ENCODE data around the gene FAM131A. TPM values are rescaled to one million over a fixed set of nuclear protein-coding genes. Genes with fewer than 3 reads are reported as not detected.
A peak's percentile ranks its signal among the peaks of the same experiment; 100 is the strongest.

Gene FAM131A
- total RNA-seq, 8 experiments from 2014 or later: 7.1 to 46.1 (median 30.7) TPM

DNA sequence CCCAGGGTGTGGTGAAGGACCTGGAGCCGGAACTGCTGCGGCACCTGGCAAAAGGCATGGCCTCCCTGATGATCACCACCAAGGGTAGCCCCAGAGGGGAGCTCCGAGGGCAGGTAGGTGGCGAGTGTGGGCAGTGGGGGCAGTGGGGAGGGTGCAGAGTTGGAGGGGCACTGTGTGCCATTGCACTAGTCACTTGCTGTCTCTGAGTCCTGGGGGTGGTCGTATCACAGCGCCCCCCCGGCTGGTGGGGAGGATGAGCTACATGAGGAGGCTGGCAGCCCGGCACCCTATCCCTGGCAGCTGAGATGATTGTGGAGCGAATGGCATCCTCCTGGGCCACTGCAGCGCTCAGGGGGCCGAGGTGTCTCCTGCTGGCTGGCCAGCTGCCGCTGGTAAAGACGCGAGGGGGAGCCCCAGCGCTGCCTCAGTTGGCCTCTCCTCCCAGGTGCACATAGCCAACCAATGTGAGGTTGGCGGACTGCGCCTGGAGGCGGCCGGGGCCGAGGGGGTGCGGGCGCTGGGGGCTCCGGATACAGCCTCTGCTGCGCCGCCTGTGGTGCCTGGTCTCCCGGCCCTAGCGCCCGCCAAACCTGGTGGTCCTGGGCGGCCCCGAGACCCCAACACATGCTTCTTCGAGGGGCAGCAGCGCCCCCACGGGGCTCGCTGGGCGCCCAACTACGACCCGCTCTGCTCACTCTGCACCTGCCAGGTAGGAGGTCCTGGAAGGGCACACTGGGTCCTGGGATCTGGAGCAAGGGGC lies 48.8 kb downstream of the FAM131A start:
- Histone ChIP-seq H3K4me3 (no peak overlapping the region), H3K4me1 (replicated peaks in 1 of 2) (peaks cover 0 to 7% of the 10 kb centered on the region in 2 donors), H3K27ac (no peak overlapping the region)
- no peak for ATAC-seq (replicated peaks in 6 of 8)
- WGBS, 10 experiments: 90 to 100% methylated on average over 1 to 2 of the region's 37 CpGs; no CpG with 5 or more reads in 8 of the 10 experiments
- in situ Hi-C loops (cut with MboI; ENCODE audit: low pct_unique_long_range_greater_than_20kb in 2 of 9, low sequenced_read_pairs in 9 of 9, unreplicated experiment in 9 of 9): loop anchor here in 1 of 9 experiments (25.0 kb wide), 1 partner anchor 151 kb away; no protein-coding TSS in a partner anchor

DNA sequence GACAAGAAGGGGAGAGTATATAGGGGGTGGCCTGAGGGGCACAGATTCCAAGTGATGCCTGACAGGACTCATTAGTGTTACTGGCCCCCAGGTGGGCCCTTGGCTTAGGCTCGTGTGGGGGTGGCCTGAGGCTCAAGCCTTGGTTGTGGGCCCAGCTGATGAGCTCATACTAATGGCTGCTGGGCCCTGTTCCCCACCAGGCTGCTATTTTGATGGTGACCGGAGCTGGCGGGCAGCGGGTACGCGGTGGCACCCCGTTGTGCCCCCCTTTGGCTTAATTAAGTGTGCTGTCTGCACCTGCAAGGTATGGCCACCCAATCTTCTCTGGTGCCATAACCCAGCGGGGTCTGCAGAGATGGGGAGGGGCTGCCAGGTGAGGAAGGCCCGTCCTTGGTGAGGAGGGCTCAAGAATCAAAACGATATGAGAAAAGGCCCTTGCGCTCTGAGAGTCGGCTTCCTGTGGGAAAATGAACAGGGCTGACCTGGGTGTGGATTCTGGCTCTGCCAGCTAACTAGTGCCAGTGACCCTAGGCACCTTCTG lies 49.8 kb downstream of the FAM131A start:
- Histone ChIP-seq H3K27ac (no peak overlapping the region), H3K4me3 (no peak overlapping the region), H3K4me1 (replicated peaks in 1 of 2) (peaks cover 0 to 7% of the 10 kb centered on the region in 2 donors)
- in situ Hi-C loops (cut with MboI; ENCODE audit: low pct_unique_long_range_greater_than_20kb in 2 of 9, low sequenced_read_pairs in 9 of 9, unreplicated experiment in 9 of 9): loop anchor here in 1 of 9 experiments (25.0 kb wide), 1 partner anchor 150 kb away; no protein-coding TSS in a partner anchor
- no peak for ATAC-seq (replicated peaks in 6 of 8)
- WGBS, 10 experiments: 78 to 92% methylated on average over 2 to 10 of the region's 12 CpGs; no CpG with 5 or more reads in 8 of the 10 experiments

DNA sequence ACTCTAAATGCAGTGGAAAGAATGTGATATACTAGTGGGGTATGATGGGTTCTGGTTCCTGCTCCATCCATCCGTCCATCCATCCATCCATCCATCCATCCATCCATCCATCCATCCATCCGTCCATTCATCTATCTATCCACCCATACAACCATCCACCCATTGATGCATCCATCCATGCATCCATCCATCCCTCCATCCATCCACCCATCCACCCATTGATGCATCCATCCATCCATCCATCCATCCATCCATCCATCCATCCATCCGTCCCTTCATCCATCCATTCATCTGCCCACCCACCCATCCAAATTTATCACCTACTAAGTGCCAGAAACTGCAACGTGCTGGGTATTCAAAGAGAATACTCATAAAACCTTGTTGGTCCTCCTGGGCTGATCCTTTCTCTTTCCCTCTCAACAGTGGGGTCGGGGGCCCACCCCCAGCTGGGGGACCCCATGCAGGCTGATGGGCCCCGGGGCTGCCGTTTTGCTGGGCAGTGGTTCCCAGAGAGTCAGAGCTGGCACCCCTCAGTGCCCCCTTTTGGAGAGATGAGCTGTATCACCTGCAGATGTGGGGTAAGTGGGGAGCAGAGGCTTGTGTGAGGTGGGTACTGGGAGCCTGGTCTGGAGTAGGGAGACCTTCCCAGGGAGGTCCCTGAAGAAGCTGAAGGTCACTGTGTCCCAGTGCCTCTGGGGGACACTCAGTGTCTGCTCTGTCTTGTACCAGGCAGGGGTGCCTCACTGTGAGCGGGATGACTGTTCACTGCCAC lies 51.0 kb downstream of the FAM131A start:
- Histone ChIP-seq H3K27ac (no peak overlapping the region), H3K4me3 (no peak overlapping the region), H3K4me1 (replicated peaks in 1 of 2) (peaks cover 0 to 7% of the 10 kb centered on the region in 2 donors)
- no peak for ATAC-seq (replicated peaks in 6 of 8)
- in situ Hi-C loops (cut with MboI; ENCODE audit: low pct_unique_long_range_greater_than_20kb in 2 of 9, low sequenced_read_pairs in 9 of 9, unreplicated experiment in 9 of 9): loop anchor here in 1 of 9 experiments (25.0 kb wide), 1 partner anchor 149 kb away; no protein-coding TSS in a partner anchor
- WGBS, 10 experiments: 53 to 67% (median 62%) methylated on average over 1 to 2 of the region's 8 CpGs; no CpG with 5 or more reads in 6 of the 10 experiments

DNA sequence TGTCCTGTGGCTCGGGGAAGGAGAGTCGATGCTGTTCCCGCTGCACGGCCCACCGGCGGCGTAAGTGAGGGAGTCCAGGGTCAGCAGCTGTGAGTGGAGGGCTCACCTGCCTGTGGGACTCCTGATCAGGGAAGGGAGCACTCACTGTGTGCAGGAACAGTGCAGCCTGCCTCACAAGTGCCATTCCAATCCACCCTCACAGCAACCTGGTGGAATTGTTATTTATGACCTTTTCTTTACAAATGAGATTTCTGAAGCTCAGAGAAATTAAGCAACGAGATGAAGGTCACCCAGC lies 51.5 kb downstream of the FAM131A start:
- Histone ChIP-seq H3K27ac (no peak overlapping the region), H3K4me1 (replicated peaks in 1 of 2) (peaks cover 0 to 7% of the 10 kb centered on the region in 2 donors), H3K4me3 (no peak overlapping the region)
- in situ Hi-C loops (cut with MboI; ENCODE audit: low pct_unique_long_range_greater_than_20kb in 2 of 9, low sequenced_read_pairs in 9 of 9, unreplicated experiment in 9 of 9): loop anchor here in 1 of 9 experiments (25.0 kb wide), 1 partner anchor 148 kb away; no protein-coding TSS in a partner anchor
- ATAC-seq (replicated peaks in 6 of 8): no peak
- 33 to 72% (median 60%) methylated on average over 1 to 5 of the region's 8 CpGs; no CpG with 5 or more reads in 7 of the 10 experiments for WGBS, 10 experiments

DNA sequence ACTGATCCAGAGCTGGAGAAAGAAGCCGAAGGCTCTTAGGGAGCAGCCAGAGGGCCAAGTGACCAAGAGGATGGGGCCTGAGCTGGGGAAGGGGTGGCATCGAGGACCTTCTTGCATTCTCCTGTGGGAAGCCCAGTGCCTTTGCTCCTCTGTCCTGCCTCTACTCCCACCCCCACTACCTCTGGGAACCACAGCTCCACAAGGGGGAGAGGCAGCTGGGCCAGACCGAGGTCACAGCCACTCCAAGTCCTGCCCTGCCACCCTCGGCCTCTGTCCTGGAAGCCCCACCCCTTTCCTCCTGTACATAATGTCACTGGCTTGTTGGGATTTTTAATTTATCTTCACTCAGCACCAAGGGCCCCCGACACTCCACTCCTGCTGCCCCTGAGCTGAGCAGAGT lies 52.0 kb downstream of the FAM131A start:
- H3K27ac ChIP-seq: no peak overlapping the region
- no peak overlapping the region for H3K4me3 ChIP-seq
- in situ Hi-C loops (cut with MboI; ENCODE audit: low pct_unique_long_range_greater_than_20kb in 2 of 9, low sequenced_read_pairs in 9 of 9, unreplicated experiment in 9 of 9): loop anchor here in 1 of 9 experiments (25.0 kb wide), 1 partner anchor 148 kb away; no protein-coding TSS in a partner anchor
- peaks cover 0 to 7% of the 10 kb centered on the region in 2 donors for H3K4me1 ChIP-seq (replicated peaks in 1 of 2)
- 20 to 60% (median 42%) methylated on average over 1 to 4 of the region's 5 CpGs; no CpG with 5 or more reads in 4 of the 10 experiments for WGBS, 10 experiments
- no peak for ATAC-seq (replicated peaks in 6 of 8)

DNA sequence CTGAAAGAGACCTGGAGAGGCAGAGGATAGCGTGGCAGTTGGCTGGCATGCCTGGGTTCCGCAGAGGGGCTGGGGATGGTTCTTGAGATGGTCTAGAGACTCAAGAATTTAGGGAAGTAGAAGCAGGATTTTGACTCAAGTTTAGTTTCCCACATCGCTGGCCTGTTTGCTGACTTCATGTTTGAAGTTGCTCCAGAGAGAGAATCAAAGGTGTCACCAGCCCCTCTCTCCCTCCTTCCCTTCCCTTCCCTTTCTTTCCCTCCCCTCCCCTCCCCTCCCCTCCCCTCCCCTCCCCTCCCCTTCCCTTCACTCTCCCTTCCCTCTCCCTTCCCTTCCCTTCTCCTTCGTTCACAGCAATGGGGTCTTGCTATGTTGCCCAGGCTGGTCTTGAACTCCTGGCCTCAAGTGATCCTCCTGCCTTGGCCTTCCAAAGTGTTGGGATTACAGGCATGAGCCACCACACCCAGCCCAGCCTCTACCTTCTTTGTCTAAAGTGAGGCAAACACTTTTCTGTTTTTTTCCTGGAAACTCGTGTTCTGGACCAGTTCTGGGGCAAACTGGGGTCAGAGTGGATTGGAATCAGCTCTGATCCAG lies 52.6 kb downstream of the FAM131A start:
- in situ Hi-C loops (cut with MboI; ENCODE audit: low pct_unique_long_range_greater_than_20kb in 2 of 9, low sequenced_read_pairs in 9 of 9, unreplicated experiment in 9 of 9): loop anchor here in 1 of 9 experiments (25.0 kb wide), 1 partner anchor 147 kb away; no protein-coding TSS in a partner anchor
- H3K27ac ChIP-seq: no peak overlapping the region
- H3K4me1 ChIP-seq (replicated peaks in 1 of 2): peaks cover 0 to 7% of the 10 kb centered on the region in 2 donors
- 33 to 100% (median 92%) methylated on average over 1 to 2 of the region's 5 CpGs; no CpG with 5 or more reads in 5 of the 10 experiments for WGBS, 10 experiments
- no peak overlapping the region for H3K4me3 ChIP-seq
- ATAC-seq (replicated peaks in 6 of 8): no peak

DNA sequence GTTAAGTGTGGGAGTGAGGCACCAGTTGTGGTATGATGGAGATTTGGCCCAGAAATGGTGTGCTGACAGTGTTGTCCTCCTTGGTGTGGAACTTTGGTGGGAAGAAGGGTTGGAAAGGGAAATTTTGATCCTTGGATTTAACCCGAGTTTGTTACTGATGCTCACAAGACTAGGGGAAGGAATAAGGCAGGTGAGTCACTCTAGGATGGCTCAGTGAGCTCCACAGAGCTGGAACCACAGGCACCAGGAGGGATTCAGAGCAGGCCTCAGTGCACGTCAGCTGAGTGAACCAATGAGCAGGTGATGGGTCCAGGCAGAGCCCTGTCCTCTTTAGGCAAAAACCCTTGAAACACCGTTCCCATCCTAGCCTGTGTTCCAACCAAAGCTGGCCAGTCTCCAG lies 53.9 kb downstream of the FAM131A start:
- 0 to 88% (median 65%) methylated on average over 1 to 3 of the region's 3 CpGs; no CpG with 5 or more reads in 5 of the 10 experiments for WGBS, 10 experiments
- peak in 1 of 8 experiments; percentile 5 for ATAC-seq (replicated peaks in 6 of 8)
- Histone ChIP-seq H3K4me3 (no peak overlapping the region), H3K27ac (no peak overlapping the region), H3K4me1 (replicated peaks in 1 of 2) (peaks cover 0 to 7% of the 10 kb centered on the region in 2 donors)
- in situ Hi-C loops (cut with MboI; ENCODE audit: low pct_unique_long_range_greater_than_20kb in 2 of 9, low sequenced_read_pairs in 9 of 9, unreplicated experiment in 9 of 9): loop anchor here in 1 of 9 experiments (25.0 kb wide), 1 partner anchor 146 kb away; no protein-coding TSS in a partner anchor

DNA sequence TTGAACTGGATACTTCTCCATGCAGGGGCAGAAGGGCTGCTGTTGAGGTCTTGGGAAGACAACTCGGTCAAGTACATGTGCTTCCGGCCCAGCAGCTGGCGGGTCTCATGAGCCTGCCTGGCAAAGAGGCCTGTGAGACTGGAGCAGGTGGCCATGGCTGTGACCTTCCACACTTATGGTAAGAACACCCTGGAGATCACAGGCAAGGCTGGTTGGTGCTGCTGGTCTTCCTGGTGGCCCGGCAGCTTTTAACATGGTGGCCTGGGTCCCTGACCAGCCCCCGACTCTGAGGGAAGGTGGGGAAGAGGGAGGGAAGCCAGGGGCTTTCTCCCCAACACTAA lies 57.9 kb downstream of the FAM131A start:
- no peaks in the 10 kb centered on the region for H3K4me1 ChIP-seq (replicated peaks in 1 of 2)
- in situ Hi-C loops (cut with MboI; ENCODE audit: low pct_unique_long_range_greater_than_20kb in 2 of 9, low sequenced_read_pairs in 9 of 9, unreplicated experiment in 9 of 9): loop anchor here in 1 of 9 experiments (25.0 kb wide), 1 partner anchor 142 kb away; no protein-coding TSS in a partner anchor
- no peak overlapping the region for H3K27ac ChIP-seq
- no peak overlapping the region for H3K4me3 ChIP-seq
- 0 to 79% (median 60%) methylated on average over 1 to 2 of the region's 5 CpGs; no CpG with 5 or more reads in 5 of the 10 experiments for WGBS, 10 experiments
- no peak for ATAC-seq (replicated peaks in 6 of 8)

Other genes with a start within 250 kb of the FAM131A start
- under 1 TPM in 7 of 8 experiments, not detected in 1; 0.05 to 0.49 (median 0.25) TPM for gene HTR3E, start 240.5 kb upstream of the FAM131A start, total RNA-seq
- gene EIF2B5, start 202.2 kb upstream of the FAM131A start, total RNA-seq: 10 to 100 TPM; 24.7 to 60.9 (median 37.4) TPM
- gene DVL3, start 182.2 kb upstream of the FAM131A start, total RNA-seq: 10 to 100 TPM; 23.1 to 64.8 (median 34.6) TPM
- 100 to 1,000 TPM; 218 to 443 (median 274) TPM for gene AP2M1, start 162.7 kb upstream of the FAM131A start, total RNA-seq
- gene ABCF3, start 151.4 kb upstream of the FAM131A start, total RNA-seq: 10 to 100 TPM; 21.6 to 67.9 (median 40.6) TPM
- 1 to 10 TPM in 5 of 8 experiments, under 1 TPM in 3; 0.36 to 3.3 (median 1.7) TPM for gene VWA5B2, start 108.0 kb upstream of the FAM131A start, total RNA-seq
- 10 to 100 TPM; 19.9 to 65.3 (median 42.0) TPM for gene ALG3, start 88.6 kb upstream of the FAM131A start, total RNA-seq
- 10 to 100 TPM in 2 of 8 experiments, 1 to 10 TPM in 6; 4.6 to 15.0 (median 8.0) TPM for gene EEF1AKMT4, start 87.9 kb upstream of the FAM131A start, total RNA-seq
- gene CAMK2N2, start 76.0 kb upstream of the FAM131A start, total RNA-seq: 10 to 100 TPM in 1 of 8 experiments, 1 to 10 TPM in 4, under 1 TPM in 1, not detected in 2; 0.31 to 16.2 (median 6.5) TPM
- 1 to 10 TPM in 1 of 8 experiments, under 1 TPM in 6, not detected in 1; 0.05 to 1.1 (median 0.46) TPM for gene ECE2, start 61.6 kb upstream of the FAM131A start, total RNA-seq
- 100 to 1,000 TPM; 130 to 248 (median 185) TPM for gene PSMD2, start 38.4 kb upstream of the FAM131A start, total RNA-seq
- gene EIF4G1, start 23.0 kb upstream of the FAM131A start, total RNA-seq: 100 to 1,000 TPM; 103 to 454 (median 182) TPM
- gene CLCN2, start 24.0 kb downstream of the FAM131A start, total RNA-seq: 10 to 100 TPM in 5 of 8 experiments, 1 to 10 TPM in 3; 6.1 to 30.9 (median 13.1) TPM
- gene POLR2H, start 24.1 kb downstream of the FAM131A start, total RNA-seq: 100 to 1,000 TPM in 3 of 8 experiments, 10 to 100 TPM in 5; 61.7 to 120 (median 98.1) TPM
- gene THPO, start 40.6 kb downstream of the FAM131A start, total RNA-seq: 1 to 10 TPM in 2 of 8 experiments, under 1 TPM in 6; 0.22 to 1.4 (median 0.53) TPM
- 10 to 100 TPM in 1 of 8 experiments, 1 to 10 TPM in 7; 1.1 to 17.5 (median 4.5) TPM for gene CHRD, start 42.5 kb downstream of the FAM131A start, total RNA-seq
- 10 to 100 TPM in 5 of 8 experiments, 1 to 10 TPM in 3; 2.3 to 40.3 (median 16.9) TPM for gene EPHB3, start 224.2 kb downstream of the FAM131A start, total RNA-seq